C1 segment of cervical spinal cord (tissue), 14 donors: Measurements from ENCODE around the gene B9D2.
"Not testable (repeated sequence)": the region's sequence is repeated elsewhere in the genome, so short reads cannot be mapped to it uniquely, and the experiment has no call there.

Experiments
- DNase-seq, 14 donors: peaks; one replicate each; lab custom pipeline; 2025; lab: John Stamatoyannopoulos, UW

B9D2 gene

DNA sequence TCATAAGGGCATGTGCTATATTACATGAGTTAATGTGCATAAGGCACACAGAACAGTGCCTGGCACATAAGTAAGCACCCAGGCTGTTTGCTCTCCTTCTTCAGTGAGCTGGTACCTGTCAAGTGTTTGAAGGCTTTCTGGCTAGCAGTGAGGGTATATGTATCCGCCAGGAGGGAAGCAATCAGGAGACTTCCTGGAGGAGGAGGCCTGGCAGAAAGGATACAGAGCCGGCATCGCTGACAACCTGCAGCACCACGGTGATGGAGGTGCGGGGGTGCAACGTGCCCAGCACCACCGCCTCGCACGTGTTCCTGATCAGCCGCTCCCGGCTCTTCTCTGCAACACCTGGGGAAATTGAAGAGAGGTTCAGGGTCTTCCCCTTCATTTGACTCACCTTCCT, 27.7 kb upstream of the B9D2 start:
- DNase-seq = no peak

DNA sequence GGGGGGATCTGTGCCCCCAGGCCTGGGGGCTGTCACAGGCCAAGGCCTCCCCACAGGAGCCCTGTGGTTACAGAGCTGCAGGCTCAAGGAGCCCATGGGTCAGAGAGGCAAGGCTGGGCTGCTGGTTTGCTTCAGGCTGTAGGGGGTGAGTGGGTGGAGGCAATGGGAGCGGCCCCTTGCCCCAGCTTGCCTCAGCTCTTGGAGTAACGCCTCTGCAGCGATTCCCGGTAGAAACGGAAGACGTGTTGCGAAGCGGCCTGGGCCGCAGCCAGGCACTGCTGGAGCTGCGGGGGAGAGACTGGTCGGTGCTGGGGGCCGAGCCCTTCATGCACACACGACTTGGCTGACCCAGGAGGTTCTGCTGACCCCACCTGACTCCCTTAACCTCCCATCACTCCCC, 22.5 kb upstream of the B9D2 start:
- DNase-seq = no peak

DNA sequence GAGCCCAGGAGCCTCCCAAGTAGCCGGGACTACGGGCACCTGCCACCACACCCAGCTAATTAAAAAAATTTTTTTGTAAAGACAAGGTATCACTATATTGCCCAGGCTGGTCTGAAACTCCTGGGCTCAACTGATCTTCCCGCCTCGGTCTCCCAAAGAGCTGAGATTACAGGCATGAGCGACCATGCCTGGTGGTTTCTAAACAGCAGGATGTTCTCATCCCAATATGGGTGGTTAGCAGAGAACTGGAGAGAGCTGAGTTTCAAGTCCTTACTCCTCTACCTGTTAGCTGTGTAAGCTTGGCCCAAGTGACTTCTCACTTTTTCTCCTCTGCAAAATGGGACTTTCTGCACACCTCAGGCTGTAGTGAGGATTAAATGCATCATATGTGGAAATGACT, 20.4 kb upstream of the B9D2 start:
- no peak for DNase-seq

DNA sequence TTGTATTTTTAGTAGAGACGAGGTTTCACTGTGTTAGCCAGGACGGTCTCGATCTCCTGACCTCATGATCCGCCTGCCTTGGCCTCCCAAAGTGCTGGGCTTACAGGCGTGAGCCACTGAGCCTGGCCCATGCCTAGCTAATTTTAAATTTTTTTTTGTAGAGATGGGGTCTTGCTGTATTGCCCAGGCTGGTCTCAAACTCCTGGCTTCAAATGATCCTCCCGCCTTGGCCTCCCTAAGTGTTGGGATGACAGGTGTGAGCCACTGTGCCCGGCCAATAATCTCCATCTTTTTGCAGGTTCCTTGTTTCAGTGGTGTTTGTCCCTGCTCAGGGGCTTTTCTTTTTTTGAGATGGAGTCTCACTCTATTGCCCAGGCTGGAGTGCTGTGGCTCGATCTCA, 17.6 kb upstream of the B9D2 start:
- not testable (repeated sequence) for DNase-seq

DNA sequence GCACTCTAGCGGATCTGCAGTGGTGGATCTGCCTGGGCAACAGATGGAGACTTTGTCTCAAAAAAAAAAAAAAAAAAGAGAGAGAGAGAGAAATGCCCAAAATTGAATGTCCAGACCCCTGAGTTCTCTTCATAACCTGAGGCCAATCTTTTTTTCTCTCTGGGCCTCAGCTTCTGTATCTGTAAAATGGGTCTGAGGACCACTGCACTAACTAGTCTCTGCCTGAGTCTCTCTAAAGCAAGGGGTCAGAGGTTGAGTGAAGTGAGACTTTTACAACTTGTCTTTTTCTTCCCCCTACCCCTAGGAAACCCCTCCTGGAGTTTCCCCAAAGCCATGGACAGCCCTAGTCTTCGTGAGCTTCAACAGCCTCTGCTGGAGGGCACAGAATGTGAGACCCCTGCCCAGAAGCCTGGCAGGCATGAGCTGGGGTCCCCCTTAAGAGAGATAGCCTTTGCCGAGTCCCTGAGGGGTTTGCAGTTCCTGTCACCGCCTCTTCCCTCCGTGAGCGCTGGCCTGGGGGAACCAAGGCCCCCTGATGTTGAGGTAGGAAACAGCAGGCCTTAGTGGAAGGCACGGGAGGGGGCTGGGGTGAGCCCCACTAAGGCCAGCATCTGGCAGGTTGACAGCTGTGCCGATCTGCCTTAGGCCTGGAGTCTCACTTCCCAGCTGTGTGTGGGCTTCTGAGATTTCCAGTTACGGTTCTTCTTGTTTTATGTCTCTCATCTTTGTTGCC, 14.2 kb upstream of the B9D2 start:
- no peak for DNase-seq

DNA sequence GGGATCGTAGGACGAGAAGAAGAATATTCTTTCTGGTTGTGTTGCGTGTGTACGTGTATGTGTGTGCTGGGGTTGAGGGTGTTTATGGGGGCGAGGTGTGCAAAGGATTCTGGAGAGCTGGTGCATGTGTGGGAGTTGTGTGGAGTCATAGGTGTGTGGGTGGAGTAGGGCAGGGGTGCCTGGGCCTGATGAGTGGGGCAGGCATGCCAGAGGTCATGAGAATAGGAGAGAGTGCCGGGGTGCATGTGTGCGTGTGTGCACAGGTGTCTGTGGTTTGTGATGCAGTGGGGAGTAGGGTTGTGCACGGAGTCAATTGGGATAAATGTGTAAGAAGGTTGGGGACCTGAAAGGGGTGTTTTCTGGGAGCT, 13.0 kb upstream of the B9D2 start:
- DNase-seq = no peak

DNA sequence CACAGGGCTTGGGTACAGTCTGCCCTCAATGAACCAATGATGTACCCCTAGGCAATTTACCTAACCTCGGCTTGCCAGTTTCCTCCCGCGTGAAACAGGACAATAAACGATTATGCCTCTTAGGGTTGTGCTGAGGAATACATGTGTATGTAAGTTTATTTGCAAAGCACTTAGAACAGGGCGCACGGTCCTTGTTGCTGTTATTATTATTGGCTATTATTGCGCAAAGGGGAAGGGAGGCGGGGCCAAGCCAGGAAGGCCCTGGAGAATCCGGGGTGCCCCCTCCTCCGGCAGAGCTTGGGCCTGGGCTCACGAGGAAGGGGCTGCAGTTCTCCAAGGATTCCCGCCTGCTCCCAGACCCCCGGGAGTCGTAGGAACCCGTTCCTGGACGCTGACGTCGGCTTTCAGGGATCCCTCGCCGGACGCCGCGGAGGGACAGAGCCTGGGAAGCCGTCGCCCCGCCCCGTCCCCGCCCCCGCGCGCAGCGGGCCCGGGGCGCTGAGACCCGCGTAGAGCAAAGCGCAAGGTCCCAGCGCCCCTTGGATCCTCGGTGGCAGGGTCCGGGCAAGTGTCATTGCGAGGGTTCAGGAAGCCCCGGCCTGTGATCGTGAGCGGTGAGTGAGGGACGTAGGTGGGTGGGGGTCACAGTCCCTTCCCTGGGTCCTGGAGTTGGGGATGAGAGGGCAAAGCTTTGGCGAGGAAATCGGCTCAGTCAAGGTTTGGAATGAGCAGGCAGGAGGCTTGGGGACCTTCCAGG, 12.5 kb upstream of the B9D2 start, which contains the start of gene TMEM91:
TMEM91 (plus strand) TSS at position 293 of the 757 bp plus-strand sequence. CDS start 1,777 bp downstream, outside the sequence.
- DNase-seq = peak in 1 of 14 donors; percentile 9

DNA sequence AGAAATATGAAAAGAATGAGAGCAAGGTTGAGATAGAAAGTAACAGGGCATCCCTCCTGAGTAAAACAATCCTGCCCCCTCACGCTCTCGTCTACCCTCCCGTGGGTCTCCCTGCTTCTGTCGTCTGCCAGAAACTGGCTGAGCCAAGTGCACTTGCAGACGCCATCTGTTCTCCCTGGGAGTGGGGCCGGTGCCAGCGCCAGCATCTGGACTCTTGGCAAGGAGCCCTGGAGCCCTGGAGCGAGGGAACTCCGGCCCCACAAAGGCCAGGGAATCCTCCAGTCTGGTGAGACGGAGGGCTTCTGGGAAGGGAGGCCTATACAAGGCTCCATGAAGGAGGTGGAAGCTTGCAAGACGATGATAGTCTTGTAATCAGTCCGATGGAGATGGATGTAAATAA, 10.0 kb upstream of the B9D2 start:
- DNase-seq = peak in 12 of 14 donors; percentile 24 to 81 (median 54)

DNA sequence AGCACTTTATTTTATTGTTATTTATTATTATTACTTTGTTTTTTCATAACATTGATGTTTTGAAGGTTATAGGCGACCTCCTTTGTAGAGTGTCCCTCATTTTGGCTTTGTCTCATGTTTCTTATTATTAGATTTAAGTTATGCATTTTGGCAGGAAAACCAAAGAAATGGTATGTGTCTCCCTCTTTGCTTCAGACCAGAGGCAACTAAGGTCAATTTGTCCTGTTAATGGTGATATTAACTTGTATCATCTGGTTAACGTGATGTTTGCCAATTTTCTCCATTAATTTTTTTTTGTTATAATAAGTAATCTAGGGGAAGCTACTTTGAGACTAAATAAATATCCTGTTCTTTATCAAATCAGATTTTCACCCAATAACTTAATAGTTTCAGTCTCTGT, 8.6 kb upstream of the B9D2 start:
- no peak for DNase-seq

DNA sequence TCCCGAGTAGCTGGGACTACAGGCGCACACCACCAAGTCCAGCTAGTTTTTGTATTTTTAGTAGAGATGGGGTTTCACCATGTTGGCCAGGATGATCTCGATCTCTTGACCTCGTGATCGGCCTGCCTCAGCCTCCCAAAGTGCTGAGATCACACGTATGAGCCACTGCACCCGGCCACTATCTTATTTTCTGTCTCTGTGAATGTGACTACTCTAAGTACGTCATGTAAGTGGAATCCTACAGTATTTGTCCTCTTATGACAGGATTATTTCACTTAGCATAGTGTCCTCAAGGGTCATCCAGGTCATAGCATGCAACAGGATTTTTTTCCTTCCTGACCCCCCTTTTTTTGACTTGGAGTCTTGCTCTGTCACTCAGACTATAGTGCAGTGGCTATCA, 7.6 kb upstream of the B9D2 start:
- no peak for DNase-seq

DNA sequence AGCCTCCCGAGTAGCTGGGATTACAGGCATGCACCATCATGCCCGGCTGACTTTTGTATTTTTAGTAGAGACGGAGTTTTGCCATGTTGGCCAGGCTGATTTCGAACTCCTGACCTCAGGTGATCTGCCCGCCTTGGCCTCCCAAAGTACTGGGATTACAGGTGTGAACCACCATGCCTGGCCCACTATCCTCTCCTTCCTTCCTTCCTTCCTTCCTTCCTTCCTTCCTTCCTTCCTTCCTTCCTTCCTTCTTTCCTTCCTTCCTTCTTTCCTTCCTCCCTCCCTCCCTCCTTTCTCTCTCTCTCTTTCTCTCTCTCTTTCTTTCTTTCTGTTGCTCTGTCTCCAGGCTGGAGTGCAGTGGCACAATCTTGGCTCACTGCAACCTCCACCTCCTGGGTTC, 7.2 kb upstream of the B9D2 start:
- not testable (repeated sequence) for DNase-seq

DNA sequence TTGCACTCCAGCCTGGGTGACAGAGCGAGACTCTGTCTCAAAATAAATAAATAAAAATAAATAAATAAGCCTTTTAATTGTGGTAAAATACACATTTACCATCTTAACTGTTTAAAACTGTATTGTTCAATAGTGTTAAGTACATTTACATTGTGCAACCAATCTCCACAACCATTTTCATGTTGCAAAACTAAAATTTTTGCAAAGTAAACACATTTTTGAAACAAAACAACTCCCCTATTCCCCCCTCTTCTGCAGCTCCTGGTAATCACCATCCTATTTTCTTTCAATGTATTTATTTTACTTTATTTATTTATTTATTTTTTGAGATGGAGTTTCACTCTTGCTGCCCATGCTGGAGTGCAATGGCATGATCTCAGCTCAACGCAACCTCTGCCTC, 5.8 kb upstream of the B9D2 start:
- no peak for DNase-seq

DNA sequence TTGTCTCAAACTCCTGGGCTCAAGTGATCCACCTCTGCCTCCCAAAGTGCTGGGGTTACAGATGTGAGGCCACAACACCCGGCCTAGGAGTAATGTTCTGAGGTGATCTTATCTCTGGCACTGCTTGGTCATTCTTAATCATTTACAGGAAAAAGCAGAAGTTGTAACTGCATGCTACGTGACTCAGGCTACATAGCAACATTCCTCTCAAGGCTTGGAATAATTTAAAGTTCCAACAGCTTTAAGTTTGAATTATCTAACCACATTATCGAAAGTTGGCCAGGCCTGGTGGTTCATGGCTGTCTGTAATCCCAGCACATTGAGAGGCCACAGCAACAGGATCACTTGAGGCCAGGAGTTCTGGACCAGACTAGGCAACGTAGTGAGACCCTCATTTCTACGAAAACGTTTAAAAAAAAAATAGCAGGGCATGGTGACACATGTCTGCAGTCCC, 3.9 kb upstream of the B9D2 start:
- no peak for DNase-seq

DNA sequence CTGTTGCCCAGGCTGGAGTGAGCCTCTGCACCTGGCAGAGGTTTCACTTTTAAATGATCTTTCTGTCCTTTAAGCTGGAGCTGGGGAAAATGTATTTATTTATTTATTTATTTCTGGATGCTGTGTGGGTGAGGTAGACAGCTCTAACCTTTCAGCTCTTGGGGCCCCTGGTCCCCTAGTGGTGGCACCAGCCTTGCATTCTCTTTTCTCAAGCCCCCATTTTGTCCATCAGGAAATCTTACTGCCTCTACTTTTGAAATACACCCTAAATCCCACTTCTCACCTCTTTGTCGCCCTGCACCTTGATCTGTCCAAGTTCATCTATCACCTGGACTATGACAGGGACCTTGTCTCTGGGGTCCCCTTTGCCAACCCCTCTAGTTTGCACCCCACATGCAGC, 2.1 kb upstream of the B9D2 start:
- DNase-seq = no peak

DNA sequence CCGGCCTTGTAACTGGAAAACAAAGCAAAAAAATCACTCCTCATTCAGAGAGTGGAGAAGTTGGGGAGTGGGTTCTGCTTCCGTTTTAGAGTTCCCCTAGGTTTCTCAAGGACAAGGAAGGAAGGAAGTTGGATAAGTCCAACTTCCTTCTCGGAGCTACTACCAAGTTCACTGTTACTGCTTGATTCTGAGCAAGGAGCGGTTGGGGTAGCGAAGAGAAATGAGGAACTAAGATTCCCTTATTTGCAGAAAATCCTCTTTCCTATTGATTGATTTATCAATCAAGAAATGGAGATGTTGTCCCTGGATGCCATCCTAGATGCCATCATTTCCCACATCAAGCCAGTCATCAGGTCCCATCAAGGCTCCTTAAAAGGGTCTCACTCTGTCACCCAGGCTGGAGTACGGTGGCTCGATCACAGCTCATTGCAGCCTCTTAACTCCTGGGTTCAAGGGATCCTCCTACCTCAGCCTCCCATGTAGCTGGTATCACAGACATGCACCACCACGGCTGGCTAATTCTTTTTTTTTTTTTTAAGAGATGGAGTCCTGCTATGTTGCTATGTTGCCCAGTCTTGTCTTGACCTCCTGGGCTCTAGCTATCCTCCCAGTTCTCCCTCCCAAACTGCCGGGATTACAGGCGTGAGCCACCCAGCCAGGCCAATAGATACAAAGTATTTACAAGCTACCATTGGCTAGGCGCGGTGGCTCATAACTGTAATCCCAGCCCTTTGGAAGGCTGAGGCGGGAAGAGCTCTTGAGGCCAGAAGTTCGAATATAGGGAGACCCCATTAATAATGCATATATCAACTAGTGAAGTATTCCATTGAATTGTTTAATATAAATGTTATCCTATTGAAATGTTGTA, 809 bp upstream of the B9D2 start:
- no peak for DNase-seq

DNA sequence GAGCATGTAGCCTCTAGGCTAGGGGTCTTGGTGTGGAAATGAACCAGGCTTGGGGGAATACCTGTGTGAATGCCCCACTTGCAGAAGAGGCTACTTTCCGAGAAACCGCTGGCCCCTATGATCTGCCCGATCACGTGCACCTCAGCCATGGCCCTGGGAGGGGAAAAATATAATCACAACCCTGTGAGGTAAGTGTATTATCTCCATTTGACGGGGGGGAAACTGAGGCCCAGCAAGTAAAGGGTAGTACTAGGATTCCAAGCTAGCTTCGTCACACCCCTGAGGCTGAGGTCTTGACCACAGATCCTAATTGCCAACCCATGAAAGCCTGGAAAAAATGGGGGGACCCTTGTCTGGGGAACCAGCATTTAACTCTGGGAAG, 587 bp downstream of the B9D2 start:
- DNase-seq = no peak

DNA sequence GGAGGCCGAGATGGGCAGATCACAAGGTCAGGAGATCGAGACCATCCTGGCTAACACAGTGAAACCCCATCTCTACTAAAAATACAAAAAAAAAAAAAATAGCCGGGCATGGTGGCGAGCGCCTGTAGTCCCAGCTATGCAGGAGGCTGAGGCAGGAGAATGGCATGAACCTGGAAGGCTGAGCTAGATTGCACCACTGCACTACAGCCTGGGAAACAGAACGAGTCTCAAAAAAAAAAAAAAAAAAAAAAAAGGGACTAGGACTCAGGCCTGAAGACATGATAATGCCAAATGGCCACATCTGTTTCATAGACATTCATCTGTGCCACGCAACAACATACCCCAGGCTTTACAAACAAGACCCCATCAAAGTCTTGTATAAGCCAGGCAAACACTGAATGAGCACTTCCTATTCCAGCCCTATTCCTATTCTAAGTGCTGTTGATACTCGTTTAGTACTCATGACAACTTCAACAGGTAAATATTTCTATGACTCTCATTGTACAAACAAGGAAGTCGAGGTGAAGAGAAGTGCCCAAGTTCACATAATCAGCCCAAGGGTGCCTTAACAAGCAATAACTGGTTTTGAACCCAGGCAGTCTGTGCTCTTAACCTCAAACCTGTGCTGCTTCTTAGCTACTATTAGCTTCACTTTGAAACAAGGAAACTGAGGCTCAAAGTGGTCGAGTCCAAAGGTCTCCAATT, 1.7 kb downstream of the B9D2 start:
- no peak for DNase-seq

DNA sequence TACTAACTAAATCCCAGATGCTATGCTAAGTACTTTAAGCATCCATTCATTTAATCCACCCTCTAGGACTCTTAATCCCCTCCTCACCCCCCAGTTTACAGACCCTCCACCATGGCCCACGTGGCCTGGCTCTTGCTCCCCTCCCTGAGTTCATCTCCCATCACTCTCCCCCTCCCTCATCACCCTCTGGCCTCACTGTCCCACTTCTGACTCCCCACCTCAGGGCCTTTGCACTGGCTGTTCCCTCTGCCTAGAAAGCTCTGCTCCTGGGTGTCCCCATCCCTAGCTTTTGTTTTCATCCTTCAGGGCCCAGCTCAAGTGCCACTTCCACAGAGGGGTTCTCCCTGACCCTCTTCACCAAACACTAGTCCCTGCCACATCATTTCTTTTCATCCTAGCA, 4.2 kb downstream of the B9D2 start:
- DNase-seq = no peak

DNA sequence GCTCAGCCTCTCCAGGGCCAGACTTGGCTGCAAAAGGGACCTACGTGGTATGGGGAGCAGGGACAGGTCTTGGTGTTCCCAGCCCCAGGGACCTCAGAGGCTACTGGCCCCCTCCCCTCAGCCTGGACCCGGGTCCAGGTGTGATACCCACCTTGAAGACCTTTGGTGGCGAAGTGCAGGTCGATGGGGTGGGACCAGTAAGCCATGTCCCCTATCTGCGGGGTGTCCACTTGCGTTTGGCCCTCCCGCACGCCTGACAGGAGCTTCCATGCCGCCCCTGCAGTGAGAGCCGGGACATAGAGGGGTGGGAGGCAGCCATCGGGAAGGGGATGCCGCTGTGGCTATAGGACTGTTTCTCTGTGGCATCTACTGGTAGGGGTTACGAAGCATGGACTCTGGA, 6.2 kb downstream of the B9D2 start:
- DNase-seq = no peak

DNA sequence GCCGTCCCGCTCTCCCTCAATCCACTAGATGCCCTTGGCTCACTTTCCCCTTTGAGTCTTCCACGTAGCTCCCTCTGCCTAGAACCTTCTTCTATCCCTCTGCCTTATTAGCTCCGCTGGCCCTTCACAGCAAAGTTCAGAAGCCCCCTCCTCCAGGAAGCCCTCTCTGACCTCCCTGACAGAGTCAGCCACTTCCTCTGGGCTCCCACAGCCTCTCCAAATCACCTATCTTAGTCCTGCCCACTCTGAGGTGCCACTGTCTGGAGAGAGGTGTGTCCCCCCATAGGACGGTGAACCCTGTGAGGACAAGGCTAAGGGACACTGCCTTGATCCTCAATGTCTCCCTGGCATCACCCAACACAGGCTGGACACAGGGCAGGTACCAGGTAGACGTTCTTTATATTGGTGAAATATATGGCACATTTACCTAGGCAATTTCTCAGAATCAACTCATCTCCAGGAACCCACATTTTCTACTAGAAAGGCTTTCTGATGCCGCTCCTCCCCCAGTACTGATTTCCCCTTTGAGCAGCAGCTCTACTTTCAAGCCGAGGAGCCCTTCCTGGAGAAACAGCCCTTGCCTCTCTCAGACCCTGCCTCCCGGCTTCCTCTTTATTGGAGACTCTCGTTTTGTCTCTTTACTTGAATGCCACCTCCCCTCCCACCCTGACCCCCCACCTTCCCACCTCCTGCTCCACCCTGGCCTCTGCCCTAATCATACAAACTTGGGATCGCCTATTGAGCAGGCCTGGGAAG, 6.8 kb downstream of the B9D2 start:
- no peak for DNase-seq

DNA sequence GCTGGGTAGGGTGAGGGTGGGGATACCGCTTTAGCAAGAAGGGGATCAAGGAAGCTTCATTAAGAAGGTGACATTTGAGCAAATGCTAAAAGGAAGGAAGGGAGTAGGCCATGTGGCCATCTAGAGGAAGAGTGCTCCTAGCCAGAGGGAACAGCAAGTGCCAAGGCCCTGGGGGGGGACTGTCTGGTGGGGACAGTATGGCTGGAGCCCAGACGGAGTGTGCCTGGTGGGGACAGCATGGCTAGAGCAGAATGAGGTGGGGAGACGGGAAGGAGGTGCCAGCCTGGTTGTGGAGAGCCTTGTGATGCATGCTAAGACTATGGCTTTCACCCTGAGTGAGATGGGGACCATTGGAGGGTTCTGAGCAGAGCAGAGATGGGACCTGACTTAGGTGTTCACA, 8.1 kb downstream of the B9D2 start:
- no peak for DNase-seq
